Central memory CD8-positive, alpha-beta T cell (primary cell): Measurements from ENCODE around the gene KLF14.
"Not testable (repeated sequence)": the region's sequence is repeated elsewhere in the genome, so short reads cannot be mapped to it uniquely, and the experiment has no call there.

Experiments used
- ATAC-seq: fragments of 150-1000 bp; cut with Tn5 transposase; replicated peaks from 2 replicates; pipeline ENCODE4 v1.10.0; 2022; ENCODE audit warnings: mild to moderate bottlenecking, moderate FRiP score, moderate number of reproducible peaks; ENCODE audit not compliant: poor library complexity, severe bottlenecking; ENCODE audit errors: extremely low read depth
- DNase-seq, 2 donors: peaks; one replicate each; pipeline ENCODE4 v3.0.0; 2021; ENCODE audit warnings: low spot score in 2 of 2
- H3K27ac Mint-ChIP-seq: one replicate; pipeline ENCODE4 v1.8.0; 2022; ENCODE audit warnings: low read depth, mild to moderate bottlenecking, moderate library complexity, mixed read lengths
- H3K27me3 Mint-ChIP-seq: one replicate; pipeline ENCODE4 v1.8.0; 2022; ENCODE audit warnings: mixed read lengths
- H3K36me3 Mint-ChIP-seq: one replicate; pipeline ENCODE4 v1.8.0; 2022; ENCODE audit warnings: mild to moderate bottlenecking, moderate library complexity, mixed read lengths; ENCODE audit not compliant: insufficient read depth
- H3K4me1 Mint-ChIP-seq: one replicate; pipeline ENCODE4 v1.8.0; 2022; ENCODE audit warnings: mixed read lengths
- H3K4me3 Mint-ChIP-seq: one replicate; pipeline ENCODE4 v1.8.0; 2022; ENCODE audit warnings: mild to moderate bottlenecking, moderate library complexity, mixed read lengths
- H3K9me3 Mint-ChIP-seq: one replicate; pipeline ENCODE4 v1.8.0; 2022; ENCODE audit warnings: mixed read lengths

The KLF14 gene

GRCh38 chr7:130733931-130734814, at the start of gene KLF14:
TSS of gene KLF14 (minus strand) at chr7:130734207. CDS start at chr7:130734033, 174 bp downstream.
- peak within 1 kb of the TSS; percentile 75 for H3K4me3 Mint-ChIP-seq
- no peak within 1 kb of the TSS for H3K27ac Mint-ChIP-seq
- H3K27me3 Mint-ChIP-seq: peaks cover 84% of the 10 kb centered on the region
- peaks cover 6% of the 10 kb centered on the region for H3K36me3 Mint-ChIP-seq
- peaks cover 5% of the 10 kb centered on the region for H3K4me1 Mint-ChIP-seq
- H3K9me3 Mint-ChIP-seq: no peaks in the 10 kb centered on the region
- peak in 1 of 2 donors; percentile 16 for DNase-seq
- peak; percentile 54 for ATAC-seq

- no peak for DNase-seq
- no peaks in the 10 kb centered on the region for H3K36me3 Mint-ChIP-seq
- H3K27me3 Mint-ChIP-seq: peaks cover 78% of the 10 kb centered on the region
- no peak overlapping the region for H3K27ac Mint-ChIP-seq
- no peaks in the 10 kb centered on the region for H3K9me3 Mint-ChIP-seq
- H3K4me3 Mint-ChIP-seq: no peak overlapping the region
- no peaks in the 10 kb centered on the region for H3K4me1 Mint-ChIP-seq
- ATAC-seq: no peak
These were observed 47.3 kb upstream of the KLF14 start for GRCh38 chr7:130781346-130781745.

GRCh38 chr7:130777426-130777825, 43.4 kb upstream of the KLF14 start:
- Mint-ChIP-seq H3K27me3 (peaks cover 80% of the 10 kb centered on the region), H3K36me3 (peaks cover 1% of the 10 kb centered on the region), H3K4me3 (no peak overlapping the region), H3K27ac (no peak overlapping the region), H3K9me3 (peaks cover 3% of the 10 kb centered on the region), H3K4me1 (no peaks in the 10 kb centered on the region)
- DNase-seq (no peak), ATAC-seq (no peak)

- not testable (repeated sequence) for H3K36me3 Mint-ChIP-seq, H3K4me1 Mint-ChIP-seq, H3K27ac Mint-ChIP-seq, H3K4me3 Mint-ChIP-seq, ATAC-seq, DNase-seq
- Mint-ChIP-seq H3K9me3 (peaks cover 18% of the 10 kb centered on the region), H3K27me3 (peaks cover 68% of the 10 kb centered on the region)
These were observed 38.4 kb upstream of the KLF14 start for GRCh38 chr7:130772456-130772855.

- ATAC-seq (no peak), DNase-seq (no peak)
- H3K9me3 Mint-ChIP-seq: peaks cover 18% of the 10 kb centered on the region
- peaks cover 61% of the 10 kb centered on the region for H3K27me3 Mint-ChIP-seq
- H3K27ac Mint-ChIP-seq: no peak overlapping the region
- H3K4me1 Mint-ChIP-seq: no peaks in the 10 kb centered on the region
- H3K36me3 Mint-ChIP-seq: peaks cover 5% of the 10 kb centered on the region
- no peak overlapping the region for H3K4me3 Mint-ChIP-seq
These were observed 34.8 kb upstream of the KLF14 start for GRCh38 chr7:130768854-130769253.

- H3K36me3 Mint-ChIP-seq, DNase-seq, H3K27ac Mint-ChIP-seq, H3K9me3 Mint-ChIP-seq, H3K4me3 Mint-ChIP-seq, H3K4me1 Mint-ChIP-seq, ATAC-seq: not testable (repeated sequence)
- peaks cover 37% of the 10 kb centered on the region for H3K27me3 Mint-ChIP-seq
These were observed 30.6 kb upstream of the KLF14 start for GRCh38 chr7:130764569-130764968.

DNA sequence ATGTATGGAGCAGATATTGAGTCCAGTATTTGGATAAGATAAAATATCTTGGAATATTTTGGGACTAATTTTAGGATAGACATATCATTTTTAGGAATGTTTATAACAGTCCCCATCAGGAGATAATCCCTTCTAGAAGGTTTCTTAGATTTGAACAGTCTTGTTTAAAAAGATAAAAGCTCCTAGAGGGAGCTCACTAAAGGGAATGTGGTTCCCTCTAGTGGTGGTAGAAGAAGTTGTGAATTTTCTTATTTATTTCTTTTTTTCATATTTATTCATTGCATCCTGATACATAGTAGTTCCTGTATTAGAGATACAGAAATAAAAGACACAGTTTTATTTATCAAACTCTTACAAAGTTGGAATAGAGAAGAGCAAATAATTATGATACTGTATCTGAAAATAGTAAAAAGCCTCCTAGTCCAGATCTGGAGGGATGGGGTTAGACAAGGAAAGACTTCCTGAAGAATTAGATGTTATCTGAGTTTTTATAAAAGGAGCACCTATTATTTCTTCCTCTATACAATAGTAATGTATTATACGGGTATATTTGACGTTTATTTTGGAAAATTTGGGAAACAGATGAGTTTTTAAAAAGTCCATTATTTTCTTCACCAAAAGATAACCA, 24.5 kb upstream of the KLF14 start:
- no peaks in the 10 kb centered on the region for H3K27me3 Mint-ChIP-seq
- no peak for DNase-seq
- H3K4me1 Mint-ChIP-seq: no peaks in the 10 kb centered on the region
- no peak overlapping the region for H3K4me3 Mint-ChIP-seq
- no peaks in the 10 kb centered on the region for H3K9me3 Mint-ChIP-seq
- ATAC-seq: no peak
- no peak overlapping the region for H3K27ac Mint-ChIP-seq
- H3K36me3 Mint-ChIP-seq: no peaks in the 10 kb centered on the region

- H3K4me3 Mint-ChIP-seq: no peak overlapping the region
- no peaks in the 10 kb centered on the region for H3K9me3 Mint-ChIP-seq
- DNase-seq (no peak), ATAC-seq (no peak)
- no peaks in the 10 kb centered on the region for H3K36me3 Mint-ChIP-seq
- H3K27ac Mint-ChIP-seq: no peak overlapping the region
- H3K27me3 Mint-ChIP-seq: peaks cover 13% of the 10 kb centered on the region
- H3K4me1 Mint-ChIP-seq: no peaks in the 10 kb centered on the region
These were observed 22.3 kb upstream of the KLF14 start for GRCh38 chr7:130756316-130756715.

DNA sequence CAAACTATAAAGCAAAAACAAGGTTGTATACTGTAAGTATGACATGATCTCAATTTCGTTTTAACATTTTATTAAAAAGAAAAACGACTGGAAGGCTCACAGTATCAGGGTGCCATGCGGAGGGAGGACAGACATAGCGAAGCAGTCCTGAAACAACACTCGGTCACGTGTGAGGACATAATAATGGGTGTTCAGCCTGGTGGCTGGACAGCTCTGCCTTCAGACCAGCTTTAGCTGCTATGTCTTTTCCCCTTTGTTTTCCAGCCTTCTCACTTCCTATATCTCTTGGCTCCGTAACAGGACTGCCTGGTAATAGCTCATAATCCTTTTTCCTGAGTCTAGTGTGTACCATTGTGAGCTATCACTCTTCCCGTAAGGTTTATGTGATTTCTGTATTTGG, 18.4 kb upstream of the KLF14 start:
- H3K27me3 Mint-ChIP-seq: peaks cover 20% of the 10 kb centered on the region
- no peaks in the 10 kb centered on the region for H3K36me3 Mint-ChIP-seq
- no peak overlapping the region for H3K4me3 Mint-ChIP-seq
- ATAC-seq (no peak), DNase-seq (no peak)
- H3K4me1 Mint-ChIP-seq: no peaks in the 10 kb centered on the region
- H3K9me3 Mint-ChIP-seq: no peaks in the 10 kb centered on the region
- H3K27ac Mint-ChIP-seq: no peak overlapping the region

DNA sequence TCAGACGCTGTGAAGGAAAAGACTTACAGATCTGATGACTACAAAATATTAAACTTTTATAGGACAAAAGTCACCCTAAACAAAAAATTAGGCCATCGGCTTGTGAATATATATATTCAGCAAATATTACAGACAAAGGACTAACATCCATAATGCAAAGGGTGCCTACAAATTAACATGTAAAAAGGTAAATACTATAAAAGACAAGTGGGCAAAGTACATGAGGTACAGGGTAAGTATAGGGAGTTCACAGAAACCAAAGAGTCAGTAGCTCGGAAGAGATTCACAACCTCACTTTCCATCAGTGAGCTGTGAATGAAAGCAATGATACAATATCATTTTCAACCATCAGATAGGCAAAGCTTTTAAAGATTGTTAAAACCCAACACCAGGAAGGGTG, 16.7 kb upstream of the KLF14 start:
- H3K36me3 Mint-ChIP-seq: no peaks in the 10 kb centered on the region
- no peak for DNase-seq
- H3K27me3 Mint-ChIP-seq: peaks cover 30% of the 10 kb centered on the region
- no peaks in the 10 kb centered on the region for H3K9me3 Mint-ChIP-seq
- H3K4me1 Mint-ChIP-seq: no peaks in the 10 kb centered on the region
- H3K4me3 Mint-ChIP-seq: no peak overlapping the region
- H3K27ac Mint-ChIP-seq: no peak overlapping the region
- ATAC-seq: no peak

- Mint-ChIP-seq H3K27me3 (peaks cover 50% of the 10 kb centered on the region), H3K9me3 (no peaks in the 10 kb centered on the region), H3K36me3 (no peaks in the 10 kb centered on the region), H3K27ac (no peak overlapping the region), H3K4me3 (no peak overlapping the region), H3K4me1 (no peaks in the 10 kb centered on the region)
- ATAC-seq (no peak), DNase-seq (no peak)
These were observed 14.8 kb upstream of the KLF14 start for GRCh38 chr7:130748531-130749389.

- H3K27ac Mint-ChIP-seq: no peak overlapping the region
- no peaks in the 10 kb centered on the region for H3K9me3 Mint-ChIP-seq
- ATAC-seq (peak; percentile 36), DNase-seq (no peak)
- peaks cover 53% of the 10 kb centered on the region for H3K27me3 Mint-ChIP-seq
- peaks cover 3% of the 10 kb centered on the region for H3K36me3 Mint-ChIP-seq
- no peaks in the 10 kb centered on the region for H3K4me1 Mint-ChIP-seq
- no peak overlapping the region for H3K4me3 Mint-ChIP-seq
These were observed 7.5 kb upstream of the KLF14 start for GRCh38 chr7:130741331-130741995.
